GM12878 (cell line): ENCODE results near the gene GSTM2. TPM values are rescaled to one million over a fixed set of nuclear protein-coding genes. Genes with fewer than 3 reads are reported as not detected.
A peak's percentile ranks its signal among the peaks of the same experiment; 100 is the strongest.

Source experiments
- ATAC-seq: fragments of 200-7000 bp; cut with Tn5 transposase; 3 replicates; pipeline ENCODE4 v1.9.1; 2020; ENCODE audit warnings: mild to moderate bottlenecking, moderate library complexity
- BruUV-seq: library from RNA; stranded (reverse); fragments of 400-500 nt; replicated peaks from 2 replicates; lab custom pipeline; 2021; lab: Mats Ljungman, UMichigan
- CTCF ChIA-PET: fragments of 300-600 bp; sonication (Branson Sonifier 250); formaldehyde crosslinking; extraction: SDS; loops from one replicate; lab custom pipeline; 2021; ENCODE audit warnings: inconsistent platforms; lab: Yijun Ruan, JAX
- POLR2A ChIA-PET: fragments of 350-600 bp; formaldehyde crosslinking; extraction: SDS; loops from one replicate; lab custom pipeline; 2021; ENCODE audit warnings: inconsistent platforms; lab: Charles Lee
- RAD21 ChIA-PET: fragments of 300-600 bp; sonication (Branson Sonifier 250); formaldehyde crosslinking; loops from one replicate; lab custom pipeline; 2023; ENCODE audit warnings: antibody characterized with exemption; ENCODE audit not compliant: unreplicated experiment; lab: Charles Lee
- SMC1A ChIA-PET: fragments of 300-600 bp; sonication (Branson Sonifier 250); formaldehyde crosslinking; loops from one replicate; lab custom pipeline; 2023; ENCODE audit not compliant: unreplicated experiment, uncharacterized antibody; lab: Charles Lee
- DNase-seq: peaks from one replicate; pipeline ENCODE4 v3.0.0-alpha.2; 2011; ENCODE audit warnings: low read depth, low spot score
- FAIRE-seq: peaks from 3 replicates; lab custom pipeline; 2011; peaks lifted over from hg19 to GRCh38; lab: Jason Lieb, UNC
- H2AFZ ChIP-seq: 2 replicates; pipeline ENCODE4 v1.6.0; 2011; ENCODE audit warnings: low read depth, low read length, control low read depth; ENCODE audit not compliant: control insufficient read depth
- H3K27ac ChIP-seq: 2 replicates; pipeline ENCODE4 v1.5.1; 2011; ENCODE audit warnings: control low read depth; ENCODE audit not compliant: control insufficient read depth, insufficient read depth
- H3K27me3 ChIP-seq, 2 experiments: replicated peaks in 1 of 2; 2 replicates each; pipeline versions ENCODE4 v1.6.0 to v1.6.1; 2011; ENCODE audit warnings: low read length in 1 of 2; ENCODE audit not compliant: control insufficient read depth in 2 of 2, insufficient read depth in 2 of 2
- H3K36me3 ChIP-seq, 2 experiments: 2 replicates each; pipeline ENCODE4 v1.5.1; 2011; ENCODE audit warnings: low read length in 1 of 2; ENCODE audit not compliant: control insufficient read depth in 2 of 2, insufficient read depth in 2 of 2
- H3K4me1 ChIP-seq: 2 replicates; pipeline ENCODE4 v1.6.1; 2011; ENCODE audit warnings: mild to moderate bottlenecking, low read length, moderate library complexity, mixed read lengths; ENCODE audit not compliant: control insufficient read depth, insufficient read depth
- H3K4me2 ChIP-seq: 2 replicates; pipeline ENCODE4 v1.6.0; 2011; ENCODE audit warnings: control low read depth; ENCODE audit not compliant: control insufficient read depth, insufficient read depth
- H3K4me3 ChIP-seq: fragments of 200-600 bp; sonication (generic); 2 replicates; pipeline ENCODE4 v1.5.1; 2016
- H3K79me2 ChIP-seq: 2 replicates; pipeline ENCODE4 v1.6.0; 2011; ENCODE audit warnings: low read length; ENCODE audit not compliant: control insufficient read depth, insufficient read depth
- H3K9ac ChIP-seq: 2 replicates; pipeline ENCODE4 v1.8.0; 2011; ENCODE audit warnings: low read length, control low read depth, mixed read lengths; ENCODE audit not compliant: control insufficient read depth, insufficient read depth
- H3K9me3 ChIP-seq: replicated peaks from 3 replicates; pipeline ENCODE4 v1.5.1; 2011; ENCODE audit warnings: mild to moderate bottlenecking, low read length; ENCODE audit not compliant: control insufficient read depth, insufficient read depth
- H4K20me1 ChIP-seq: 2 replicates; pipeline ENCODE4 v1.6.0; 2011; ENCODE audit not compliant: control insufficient read depth, insufficient read depth
- BHLHE40 ChIP-seq, 2 experiments: fragments of 450-650 bp in 1 of 2; IDR thresholded peaks; 2 replicates each; pipeline ENCODE4 v1.6.1; 2011 to 2017; ENCODE audit warnings: low read depth in 2 of 2, borderline replicate concordance in 1 of 2, improper control_type of control experiment in 1 of 2, low read length in 1 of 2, mild to moderate bottlenecking in 1 of 2
- CHD1 ChIP-seq: IDR thresholded peaks from 2 replicates; pipeline ENCODE4 v1.6.1; 2012; ENCODE audit warnings: low read depth, low read length, improper control_type of control experiment
- JUND ChIP-seq: IDR thresholded peaks from 2 replicates; pipeline ENCODE4 v1.6.1; 2012; ENCODE audit warnings: low read depth, mild to moderate bottlenecking, low read length, improper control_type of control experiment, moderate library complexity
- RELA ChIP-seq: fragments of 450-650 bp; IDR thresholded peaks from 2 replicates; pipeline ENCODE4 v1.8.0; 2014; ENCODE audit warnings: borderline replicate concordance; ENCODE audit not compliant: partially characterized antibody
- whole genome bisulfite sequencing: methylation state at CpG from one replicate; pipeline ENCODE4 v1.1.6; 2016; ENCODE audit warnings: low lambda C conversion rate; ENCODE audit not compliant: insufficient replicate concordance, insufficient coverage; ENCODE audit errors: missing lambda C conversion rate; 5-methylcytosine and 5-hydroxymethylcytosine counted together
- in situ Hi-C: fragments of 300-500 bp; cut with MboI; formaldehyde crosslinking; loops from 9 replicates; pipeline ENCODE4 v1.14.3; 2018; ENCODE audit warnings: mixed read lengths
- intact Hi-C: fragments of 100-400 bp; cut with micrococcal nuclease; formaldehyde crosslinking; loops from one replicate; pipeline ENCODE4 v1.14.2; 2022; ENCODE audit not compliant: unreplicated experiment
- polyA plus RNA-seq, 11 experiments: library from polyadenylated mRNA; depleted of rRNA in 4 of 11; unstranded in 6 of 11; stranded (reverse) in 5 of 11; fragments of >200 nt; fragmentation: Nextera tagmentation in 4 of 11; fragmentation: Illumina TruSeq in 1 of 11; extraction: Ambion mirVana in 4 of 11; extraction: Trizol in 1 of 11; gene quantifications; 1 replicate in 1 of 11; 2 replicates in 10 of 11; pipeline versions ENCODE4 v1.2.1 to v1.2.3, GENCODE V29; 2011 to 2016; ENCODE audit warnings: inconsistent platforms in 2 of 11, missing spikeins in 2 of 11, low read depth in 1 of 11
- total RNA-seq, 4 experiments: library from RNA; depleted of rRNA in 3 of 4; stranded (reverse); fragments of >200 nt in 3 of 4; fragmentation: Illumina TruSeq in 1 of 4; extraction: Trizol in 1 of 4; gene quantifications; 2 replicates each; pipeline versions ENCODE4 v1.2.1 to v1.2.3, GENCODE V29; 2013 to 2021
- TF ChIP-seq, protein P1 (sequence below): fragments of 450-650 bp; IDR thresholded peaks from 2 replicates; pipeline ENCODE4 v1.6.1; 2017; ENCODE audit warnings: mild to moderate bottlenecking, moderate library complexity
- TF ChIP-seq, protein P2 (sequence below): fragments of 450-650 bp; IDR thresholded peaks from 2 replicates; pipeline ENCODE4 v1.6.1; 2014; ENCODE audit warnings: mild to moderate bottlenecking

The GSTM2 gene
- total and polyA plus RNA-seq, 10 of the 15 experiments (the other 5 are each of a cell fraction or from before 2014, with no cell fraction given) = 8.3 to 32.3 (median 20.2) TPM

DNA sequence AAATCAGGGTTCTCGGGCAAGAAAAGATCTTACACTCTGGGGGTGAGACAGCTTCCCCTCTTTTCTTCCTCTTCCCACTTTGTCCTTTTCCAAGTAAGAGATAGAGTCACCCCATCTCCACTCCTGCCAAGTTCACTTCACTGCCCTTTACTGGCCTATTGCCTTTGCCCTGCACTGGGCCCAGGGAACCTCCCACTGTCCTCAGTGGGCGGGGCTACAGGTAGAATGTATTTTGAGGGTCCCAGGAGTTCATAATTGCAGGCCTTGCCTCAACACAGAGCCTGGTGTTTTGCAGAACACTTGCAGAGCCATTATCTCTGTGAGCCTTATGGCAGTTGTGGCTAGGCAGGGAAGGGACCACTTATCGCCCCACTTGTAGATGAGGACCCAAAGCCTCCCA, 45.0 kb upstream of the GSTM2 start (continued):
- TF ChIP-seq, protein P1, sequence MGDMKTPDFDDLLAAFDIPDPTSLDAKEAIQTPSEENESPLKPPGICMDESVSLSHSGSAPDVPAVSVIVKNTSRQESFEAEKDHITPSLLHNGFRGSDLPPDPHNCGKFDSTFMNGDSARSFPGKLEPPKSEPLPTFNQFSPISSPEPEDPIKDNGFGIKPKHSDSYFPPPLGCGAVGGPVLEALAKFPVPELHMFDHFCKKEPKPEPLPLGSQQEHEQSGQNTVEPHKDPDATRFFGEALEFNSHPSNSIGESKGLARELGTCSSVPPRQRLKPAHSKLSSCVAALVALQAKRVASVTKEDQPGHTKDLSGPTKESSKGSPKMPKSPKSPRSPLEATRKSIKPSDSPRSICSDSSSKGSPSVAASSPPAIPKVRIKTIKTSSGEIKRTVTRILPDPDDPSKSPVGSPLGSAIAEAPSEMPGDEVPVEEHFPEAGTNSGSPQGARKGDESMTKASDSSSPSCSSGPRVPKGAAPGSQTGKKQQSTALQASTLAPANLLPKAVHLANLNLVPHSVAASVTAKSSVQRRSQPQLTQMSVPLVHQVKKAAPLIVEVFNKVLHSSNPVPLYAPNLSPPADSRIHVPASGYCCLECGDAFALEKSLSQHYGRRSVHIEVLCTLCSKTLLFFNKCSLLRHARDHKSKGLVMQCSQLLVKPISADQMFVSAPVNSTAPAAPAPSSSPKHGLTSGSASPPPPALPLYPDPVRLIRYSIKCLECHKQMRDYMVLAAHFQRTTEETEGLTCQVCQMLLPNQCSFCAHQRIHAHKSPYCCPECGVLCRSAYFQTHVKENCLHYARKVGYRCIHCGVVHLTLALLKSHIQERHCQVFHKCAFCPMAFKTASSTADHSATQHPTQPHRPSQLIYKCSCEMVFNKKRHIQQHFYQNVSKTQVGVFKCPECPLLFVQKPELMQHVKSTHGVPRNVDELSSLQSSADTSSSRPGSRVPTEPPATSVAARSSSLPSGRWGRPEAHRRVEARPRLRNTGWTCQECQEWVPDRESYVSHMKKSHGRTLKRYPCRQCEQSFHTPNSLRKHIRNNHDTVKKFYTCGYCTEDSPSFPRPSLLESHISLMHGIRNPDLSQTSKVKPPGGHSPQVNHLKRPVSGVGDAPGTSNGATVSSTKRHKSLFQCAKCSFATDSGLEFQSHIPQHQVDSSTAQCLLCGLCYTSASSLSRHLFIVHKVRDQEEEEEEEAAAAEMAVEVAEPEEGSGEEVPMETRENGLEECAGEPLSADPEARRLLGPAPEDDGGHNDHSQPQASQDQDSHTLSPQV = no peak
- TF ChIP-seq, protein P2, sequence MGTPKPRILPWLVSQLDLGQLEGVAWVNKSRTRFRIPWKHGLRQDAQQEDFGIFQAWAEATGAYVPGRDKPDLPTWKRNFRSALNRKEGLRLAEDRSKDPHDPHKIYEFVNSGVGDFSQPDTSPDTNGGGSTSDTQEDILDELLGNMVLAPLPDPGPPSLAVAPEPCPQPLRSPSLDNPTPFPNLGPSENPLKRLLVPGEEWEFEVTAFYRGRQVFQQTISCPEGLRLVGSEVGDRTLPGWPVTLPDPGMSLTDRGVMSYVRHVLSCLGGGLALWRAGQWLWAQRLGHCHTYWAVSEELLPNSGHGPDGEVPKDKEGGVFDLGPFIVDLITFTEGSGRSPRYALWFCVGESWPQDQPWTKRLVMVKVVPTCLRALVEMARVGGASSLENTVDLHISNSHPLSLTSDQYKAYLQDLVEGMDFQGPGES = no peak
- TF ChIP-seq RELA = no peak

DNA sequence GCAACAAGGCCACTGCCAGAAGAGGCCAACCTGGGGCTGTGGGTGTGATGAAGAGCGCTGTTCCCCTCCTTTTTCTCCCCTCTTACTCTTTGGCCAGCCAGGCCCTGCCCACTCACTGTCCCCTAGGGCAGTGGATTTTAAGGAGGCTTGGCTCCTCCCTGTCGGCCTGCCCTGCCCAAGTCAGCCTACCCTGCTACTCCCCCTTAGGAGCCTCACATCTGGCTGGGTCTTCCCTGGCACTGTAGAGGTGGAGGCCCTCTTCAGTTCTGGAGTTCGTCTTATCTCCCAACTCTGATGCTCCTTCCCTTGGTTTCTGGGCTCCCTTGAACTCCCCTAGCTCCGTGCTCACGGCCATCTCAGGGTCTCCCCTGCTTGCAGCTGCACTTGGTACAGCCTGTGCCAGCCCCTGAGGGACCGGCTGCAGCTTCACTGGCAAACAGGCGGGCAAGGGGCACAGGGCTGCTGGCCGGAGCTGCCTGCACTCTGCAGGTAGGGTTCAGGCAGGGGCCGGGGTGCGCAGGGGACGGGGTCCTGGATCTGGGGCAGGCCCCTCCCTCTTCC, 44.2 kb upstream of the GSTM2 start:
- Histone ChIP-seq H3K4me1 (peaks cover 34% of the 10 kb centered on the region), H2AFZ (no peak overlapping the region), H4K20me1 (no peaks in the 10 kb centered on the region), H3K79me2 (peaks cover 51% of the 10 kb centered on the region), H3K36me3 (peaks cover 0 to 8% of the 10 kb centered on the region in 2 experiments; a peak in 2 of 4 replicates), H3K4me3 (peak overlapping the region; percentile 59), H3K4me2 (peak overlapping the region; percentile 26), H3K27ac (peak overlapping the region; percentile 53), H3K27me3 (no peaks in the 10 kb centered on the region), H3K9me3 (no peaks in the 10 kb centered on the region), H3K9ac (peak overlapping the region; percentile 58)
- FAIRE-seq (no peak), ATAC-seq (peak; percentile 11), DNase-seq (no peak)
- POLR2A ChIA-PET = interaction anchor here (1.7 to 2.2 kb wide), 2 partner anchors 12 to 75 kb away, joined by 6 to 14 read pairs; partner anchors contain the start of gene GNAI3
- RAD21 ChIA-PET = interaction anchor here (0.9 to 2.7 kb wide), 6 partner anchors 10 to 131 kb away, joined by 3 to 15 read pairs (median 8); partner anchors contain the start of gene GNAI3
- SMC1A ChIA-PET = interaction anchor here (0.6 to 2.3 kb wide), 7 partner anchors 10 to 359 kb away, joined by 3 to 13 read pairs (median 4); partner anchors contain the start of gene GNAI3
- BruUV-seq = no TSS peak
- 61% methylated on average over 11 of the region's 11 CpGs for WGBS
- CTCF ChIA-PET = interaction anchor here (0.8 to 3.3 kb wide), 7 partner anchors 14 to 90 kb away, joined by 3 to 22 read pairs (median 3); partner anchors contain the start of gene GNAI3
- in situ Hi-C loops (loop anchor here (5.0 kb wide), 2 partner anchors 76 to 136 kb away; partner anchors contain the start of gene GNAI3), intact Hi-C loops (loop anchor here (5.0 kb wide), 1 partner anchor 131 kb away; the partner anchor contains the start of gene CYB561D1)
- TF ChIP-seq, protein P1 = no peak
- TF ChIP-seq CHD1 = peak; percentile 86; the same call in 1 of the 2 replicates
- TF ChIP-seq JUND = peak; percentile 16; the same call in 1 of the 2 replicates
- peak in 1 of 2 experiments; percentile 29; a peak in 1 of 4 replicates for TF ChIP-seq BHLHE40 (IDR thresholded peaks at IDR 0.05; ENCODE audit: borderline replicate concordance in 1 of 2, low read depth in 2 of 2, low read length in 1 of 2)
- TF ChIP-seq, protein P2 = no peak
